GM12878 (cell line): ENCODE data around the gene TCEANC. TPM values are rescaled to one million over a fixed set of nuclear protein-coding genes. Genes with fewer than 3 reads are reported as not detected.

Experiments used
- ASH2L ChIP-seq: fragments of 300-600, 200-600 bp; sonication (generic); IDR thresholded peaks from 2 replicates; pipeline ENCODE4 v1.6.1; 2017; ENCODE audit warnings: low read depth, mild to moderate bottlenecking, borderline replicate concordance
- BHLHE40 ChIP-seq, 2 experiments: fragments of 450-650 bp in 1 of 2; IDR thresholded peaks; 2 replicates each; pipeline ENCODE4 v1.6.1; 2011 to 2017; ENCODE audit warnings: low read depth in 2 of 2, borderline replicate concordance in 1 of 2, improper control_type of control experiment in 1 of 2, low read length in 1 of 2, mild to moderate bottlenecking in 1 of 2
- CBX3 ChIP-seq: fragments of 200-600 bp; sonication (generic); IDR thresholded peaks from 2 replicates; pipeline ENCODE4 v1.6.1; 2016; ENCODE audit warnings: low read depth, borderline replicate concordance
- E2F4 ChIP-seq: IDR thresholded peaks from 2 replicates; pipeline ENCODE4 v1.6.1; 2012; ENCODE audit warnings: low read depth, low read length, improper control_type of control experiment
- EGR1 ChIP-seq, 2 experiments: IDR thresholded peaks; 1 replicate in 1 of 2; 2 replicates in 1 of 2; pipeline ENCODE4 v1.6.1; 2011 to 2012; ENCODE audit warnings: low read depth in 2 of 2, low read length in 2 of 2, borderline replicate concordance in 1 of 2, mild to moderate bottlenecking in 1 of 2, moderate library complexity in 1 of 2
- ESRRA ChIP-seq: IDR thresholded peaks from 2 replicates; pipeline ENCODE4 v1.6.1; 2012; ENCODE audit warnings: mild to moderate bottlenecking, low read length, improper control_type of control experiment
- FOXK2 ChIP-seq: fragments of 450-650 bp; IDR thresholded peaks from 2 replicates; pipeline ENCODE4 v1.6.1; 2017; ENCODE audit warnings: mild to moderate bottlenecking, moderate library complexity
- HSF1 ChIP-seq: fragments of 150-350 bp; IDR thresholded peaks from 2 replicates; pipeline ENCODE4 v1.6.1; 2014; ENCODE audit warnings: mild to moderate bottlenecking, low read depth, low read length
- MEF2A ChIP-seq: IDR thresholded peaks from 2 replicates; pipeline ENCODE4 v1.6.1; 2011; ENCODE audit warnings: low read depth, mild to moderate bottlenecking, low read length, moderate library complexity; ENCODE audit not compliant: insufficient read depth
- MYC ChIP-seq: IDR thresholded peaks from 2 replicates; pipeline ENCODE4 v1.6.1; 2011; ENCODE audit warnings: mild to moderate bottlenecking, low read length, moderate library complexity, inconsistent platforms; ENCODE audit not compliant: insufficient read depth, insufficient replicate concordance, insufficient read length, severe bottlenecking
- NFXL1 ChIP-seq: fragments of 450-650 bp; IDR thresholded peaks from 2 replicates; pipeline ENCODE4 v1.6.1; 2017; ENCODE audit warnings: antibody characterized with exemption, mild to moderate bottlenecking, borderline replicate concordance
- NFYB ChIP-seq: IDR thresholded peaks from 2 replicates; pipeline ENCODE4 v1.6.1; 2011; ENCODE audit warnings: low read depth, mild to moderate bottlenecking, low read length, improper control_type of control experiment, moderate library complexity; ENCODE audit not compliant: insufficient read depth
- SIX5 ChIP-seq: IDR thresholded peaks from 2 replicates; pipeline ENCODE4 v1.6.1; 2011; ENCODE audit warnings: mild to moderate bottlenecking, low read depth, low read length, moderate library complexity; ENCODE audit not compliant: severe bottlenecking
- SMAD5 ChIP-seq: IDR thresholded peaks from 2 replicates; pipeline ENCODE4 v1.6.1; 2016; ENCODE audit warnings: antibody characterized with exemption, low read depth
- SMARCA5 ChIP-seq: fragments of 450-650 bp; IDR thresholded peaks from 2 replicates; pipeline ENCODE4 v1.6.1; 2017; ENCODE audit warnings: mild to moderate bottlenecking
- TCF3 ChIP-seq: IDR thresholded peaks from 2 replicates; pipeline ENCODE4 v1.6.1; 2012; ENCODE audit warnings: low read depth, mild to moderate bottlenecking, low read length, borderline replicate concordance; ENCODE audit not compliant: insufficient read depth
- TCF7 ChIP-seq: IDR thresholded peaks from 2 replicates; pipeline ENCODE4 v1.6.1; 2014; ENCODE audit warnings: antibody characterized with exemption, borderline replicate concordance
- WRNIP1 ChIP-seq: IDR thresholded peaks from 2 replicates; pipeline ENCODE4 v1.6.1; 2011; ENCODE audit warnings: low read depth, low read length, improper control_type of control experiment, borderline replicate concordance
- YBX1 ChIP-seq: fragments of 450-650 bp; IDR thresholded peaks from 2 replicates; pipeline ENCODE4 v1.6.1; 2016; ENCODE audit warnings: antibody characterized with exemption
- YY1 ChIP-seq: IDR thresholded peaks from 2 replicates; pipeline ENCODE4 v1.6.1; 2011; ENCODE audit warnings: low read depth, mild to moderate bottlenecking, low read length
- ZBTB40 ChIP-seq: fragments of 450-650 bp; IDR thresholded peaks from 2 replicates; pipeline ENCODE4 v1.6.1; 2016; ENCODE audit warnings: mild to moderate bottlenecking, moderate library complexity, borderline replicate concordance
- ZNF384 ChIP-seq: IDR thresholded peaks from 2 replicates; pipeline ENCODE4 v1.6.1; 2012; ENCODE audit warnings: low read depth, mild to moderate bottlenecking, low read length, improper control_type of control experiment, borderline replicate concordance
- ZSCAN29 ChIP-seq: fragments of 450-650 bp; IDR thresholded peaks from 2 replicates; pipeline ENCODE4 v1.6.1; 2017; ENCODE audit warnings: mild to moderate bottlenecking, moderate library complexity
- polyA plus RNA-seq, 11 experiments: library from polyadenylated mRNA; depleted of rRNA in 4 of 11; unstranded in 6 of 11; stranded (reverse) in 5 of 11; fragments of >200 nt; fragmentation: Nextera tagmentation in 4 of 11; fragmentation: Illumina TruSeq in 1 of 11; extraction: Ambion mirVana in 4 of 11; extraction: Trizol in 1 of 11; gene quantifications; 1 replicate in 1 of 11; 2 replicates in 10 of 11; pipeline versions ENCODE4 v1.2.1 to v1.2.3, GENCODE V29; 2011 to 2016; ENCODE audit warnings: inconsistent platforms in 2 of 11, missing spikeins in 2 of 11, low read depth in 1 of 11
- total RNA-seq, 4 experiments: library from RNA; depleted of rRNA in 3 of 4; stranded (reverse); fragments of >200 nt in 3 of 4; fragmentation: Illumina TruSeq in 1 of 4; extraction: Trizol in 1 of 4; gene quantifications; 2 replicates each; pipeline versions ENCODE4 v1.2.1 to v1.2.3, GENCODE V29; 2013 to 2021
- TF ChIP-seq, protein P1 (sequence below): IDR thresholded peaks from 2 replicates; pipeline ENCODE4 v1.6.1; 2012; ENCODE audit warnings: low read length, inconsistent platforms

The TCEANC gene
- total and polyA plus RNA-seq, 10 of the 15 experiments (the other 5 are each of a cell fraction or from before 2014, with no cell fraction given), result 1.1 to 4.9 (median 2.9) TPM

- TF ChIP-seq E2F4 (no peak), CBX3 (no peak), ZSCAN29 (no peak), ZBTB40 (no peak), TCF7 (peak; percentile 39; the same call in 1 of the 2 replicates), ESRRA (no peak), NFXL1 (no peak), BHLHE40 (IDR thresholded peaks at IDR 0.05; ENCODE audit: borderline replicate concordance in 1 of 2, low read depth in 2 of 2, low read length in 1 of 2) (peak; percentile 85 to 87), WRNIP1 (no peak), SMARCA5 (no peak), FOXK2 (no peak), SMAD5 (no peak), MEF2A (peak; percentile 81), ZNF384 (peak; percentile 95), YY1 (peak; percentile 65; the same call in 1 of the 2 replicates), EGR1 (IDR thresholded peaks at IDR 0.05; ENCODE audit: borderline replicate concordance in 1 of 2, low read depth in 2 of 2, low read length in 2 of 2) (no peak), HSF1 (no peak), YBX1 (no peak), ASH2L (no peak), NFYB (no peak), SIX5 (no peak), MYC (no peak), TCF3 (no peak)
- TF ChIP-seq, protein P1, sequence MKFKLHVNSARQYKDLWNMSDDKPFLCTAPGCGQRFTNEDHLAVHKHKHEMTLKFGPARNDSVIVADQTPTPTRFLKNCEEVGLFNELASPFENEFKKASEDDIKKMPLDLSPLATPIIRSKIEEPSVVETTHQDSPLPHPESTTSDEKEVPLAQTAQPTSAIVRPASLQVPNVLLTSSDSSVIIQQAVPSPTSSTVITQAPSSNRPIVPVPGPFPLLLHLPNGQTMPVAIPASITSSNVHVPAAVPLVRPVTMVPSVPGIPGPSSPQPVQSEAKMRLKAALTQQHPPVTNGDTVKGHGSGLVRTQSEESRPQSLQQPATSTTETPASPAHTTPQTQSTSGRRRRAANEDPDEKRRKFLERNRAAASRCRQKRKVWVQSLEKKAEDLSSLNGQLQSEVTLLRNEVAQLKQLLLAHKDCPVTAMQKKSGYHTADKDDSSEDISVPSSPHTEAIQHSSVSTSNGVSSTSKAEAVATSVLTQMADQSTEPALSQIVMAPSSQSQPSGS, result peak; percentile 94
Observed at GRCh38 chrX:13669246-13669737, 16.4 kb downstream of the TCEANC start (continued).
